Activated CD8-positive, alpha-beta memory T cell treated with anti-CD3 and anti-CD28 coated beads for 1 hour (primary cell): ENCODE results near the gene EEFSEC.

Experiments used
- DNase-seq, 2 donors: peaks; one replicate each; pipeline ENCODE4 v3.0.0-alpha.2; 2020; ENCODE audit warnings: low read depth in 1 of 2; ENCODE audit errors: extremely low read depth in 1 of 2

Gene EEFSEC

GRCh38 chr3:128418900-128419299, 265.6 kb downstream of the EEFSEC start:
- DNase-seq = no peak

DNA sequence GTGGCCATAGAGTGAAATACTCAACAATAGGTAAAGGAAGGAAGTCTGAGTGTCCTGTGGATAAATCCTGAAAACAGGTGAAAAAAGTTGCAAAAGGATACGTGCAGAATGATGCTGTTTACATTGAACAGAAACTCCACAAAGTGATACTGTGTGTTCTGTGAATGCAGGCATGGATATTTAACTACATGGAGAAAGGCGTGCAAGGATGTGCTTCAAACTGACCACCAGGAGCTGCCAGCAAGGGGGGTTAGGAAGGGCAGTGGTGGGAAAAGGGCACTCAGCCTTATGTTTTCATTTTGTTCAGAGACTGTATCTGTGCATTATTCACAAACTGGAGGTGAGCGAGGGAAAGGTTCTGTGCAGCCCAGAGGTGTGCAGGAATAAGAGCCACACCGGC, 266.0 kb downstream of the EEFSEC start:
- no peak for DNase-seq

- no peak for DNase-seq
Observed at GRCh38 chr3:128420289-128420688, 267.0 kb downstream of the EEFSEC start.

DNA sequence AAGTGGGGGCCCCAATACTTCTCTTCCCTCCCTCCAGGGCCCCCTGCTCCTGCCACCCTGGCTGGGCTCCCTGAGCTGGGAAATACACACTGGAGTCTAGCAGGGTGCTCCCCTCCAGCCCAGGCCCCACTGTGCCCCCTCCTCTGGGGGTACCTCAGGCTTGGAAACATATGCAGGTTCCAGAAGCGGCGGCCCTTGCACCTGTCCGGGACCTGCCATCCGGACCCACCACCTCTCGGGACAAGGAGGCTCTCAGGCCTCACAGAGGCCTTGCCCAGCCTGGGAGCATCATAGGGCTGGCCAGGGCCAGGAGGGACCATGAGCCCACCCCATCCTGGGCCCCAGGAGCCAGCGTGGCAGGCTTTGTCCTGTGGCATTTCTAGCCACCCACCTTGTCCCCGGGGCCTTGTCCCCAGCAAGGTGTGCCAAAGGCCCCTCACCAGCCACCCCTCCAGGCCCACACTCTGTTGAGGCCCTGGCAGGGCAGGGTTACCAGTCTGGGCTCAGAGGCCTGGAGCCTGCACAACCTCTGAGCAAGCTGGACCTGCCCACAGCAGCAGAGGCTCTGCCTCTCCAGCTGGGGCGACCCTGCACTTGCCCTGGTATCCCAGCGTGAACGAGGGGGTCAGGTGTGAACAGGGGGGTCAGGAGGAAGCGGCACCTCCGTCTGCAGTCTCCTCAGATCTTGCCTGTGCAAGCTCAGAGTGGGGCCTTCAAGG, 267.6 kb downstream of the EEFSEC start:
- no peak for DNase-seq

GRCh38 chr3:128421439-128421836, 268.2 kb downstream of the EEFSEC start:
- no peak for DNase-seq

DNA sequence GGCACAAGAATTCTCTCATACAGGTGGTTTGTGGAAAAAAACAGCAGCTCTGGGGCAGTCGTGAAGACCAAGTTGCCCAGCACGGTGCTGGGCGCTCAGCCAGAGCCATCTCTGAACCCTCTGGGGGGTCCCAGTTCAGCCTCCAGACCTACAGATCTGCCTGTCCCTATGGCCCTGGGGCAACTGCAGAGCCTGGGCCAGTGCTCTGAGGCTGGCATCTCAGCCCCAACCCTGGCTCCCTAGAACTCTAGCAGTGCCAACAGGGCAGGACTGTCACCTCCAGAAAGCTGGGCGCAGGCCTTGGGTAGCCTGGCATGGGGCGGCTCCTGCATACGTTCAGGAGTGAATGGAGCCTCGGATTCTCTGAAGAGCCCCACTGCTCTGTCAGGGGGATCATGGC, 268.7 kb downstream of the EEFSEC start:
- no peak for DNase-seq

DNA sequence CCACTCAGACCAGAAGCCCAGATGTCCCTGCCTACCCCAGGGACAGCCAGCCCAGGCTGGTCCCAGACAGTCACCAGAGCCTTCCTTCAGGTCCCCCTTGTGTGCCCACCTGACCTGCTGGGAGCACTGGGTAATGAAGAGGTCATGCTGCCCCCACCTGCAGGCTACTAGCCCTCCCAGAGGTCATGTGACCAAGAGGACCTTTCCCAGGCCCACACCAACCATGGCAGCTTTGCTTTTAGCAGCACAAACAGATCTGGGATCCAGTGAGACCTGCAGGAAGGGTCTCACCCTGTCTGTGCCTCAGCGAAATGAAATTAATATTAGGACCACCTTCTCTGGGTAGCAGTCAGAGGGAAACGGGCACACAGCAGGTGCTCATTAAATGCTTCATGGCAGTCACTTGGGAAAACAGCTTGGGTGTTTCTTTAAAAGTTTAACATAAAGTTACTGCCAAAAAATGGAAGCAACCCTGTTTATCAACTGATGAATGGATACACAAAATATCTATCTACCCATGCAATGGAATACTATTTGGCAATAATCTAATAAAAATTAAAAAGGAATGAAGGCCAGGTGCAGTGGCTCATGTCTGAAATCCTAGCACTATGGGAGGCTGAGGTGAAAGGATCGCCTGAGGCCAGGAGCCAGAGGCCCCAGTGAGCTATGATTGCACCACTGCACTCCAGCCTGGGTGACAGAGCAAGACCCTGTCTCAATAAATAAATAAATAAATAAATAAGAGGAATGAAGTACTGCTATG, 269.7 kb downstream of the EEFSEC start:
- no peak for DNase-seq

DNA sequence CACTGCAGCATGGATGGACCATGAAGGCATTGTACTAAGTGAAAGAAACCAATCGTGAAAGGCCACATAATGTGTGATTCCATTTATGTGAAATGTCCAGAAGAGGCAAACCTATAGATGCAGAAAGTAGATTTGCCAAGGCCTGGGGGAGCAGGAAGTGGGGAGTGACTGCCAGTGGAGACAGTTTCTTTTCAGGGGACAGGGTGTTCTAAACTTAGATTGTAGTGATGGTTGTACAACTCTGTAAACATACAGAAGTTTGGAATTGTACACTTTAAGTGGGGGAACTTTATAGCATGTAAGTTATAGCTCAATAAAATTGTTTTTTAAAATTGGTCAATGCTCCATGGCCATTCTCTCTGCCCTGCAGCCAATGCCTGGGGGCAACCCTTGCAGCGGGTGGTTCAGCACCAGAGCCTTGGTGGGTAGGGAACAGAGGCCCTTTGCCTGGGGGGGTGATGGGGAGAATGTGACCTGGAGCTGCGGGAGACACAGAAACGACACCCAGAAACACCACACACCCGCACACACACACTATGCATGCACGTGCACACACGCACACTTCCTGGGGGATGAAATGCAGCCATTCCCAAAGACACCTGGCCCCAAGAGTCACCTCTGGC, 270.4 kb downstream of the EEFSEC start:
- no peak for DNase-seq

- no peak for DNase-seq
Observed at GRCh38 chr3:128424508-128425069, 271.3 kb downstream of the EEFSEC start.

DNA sequence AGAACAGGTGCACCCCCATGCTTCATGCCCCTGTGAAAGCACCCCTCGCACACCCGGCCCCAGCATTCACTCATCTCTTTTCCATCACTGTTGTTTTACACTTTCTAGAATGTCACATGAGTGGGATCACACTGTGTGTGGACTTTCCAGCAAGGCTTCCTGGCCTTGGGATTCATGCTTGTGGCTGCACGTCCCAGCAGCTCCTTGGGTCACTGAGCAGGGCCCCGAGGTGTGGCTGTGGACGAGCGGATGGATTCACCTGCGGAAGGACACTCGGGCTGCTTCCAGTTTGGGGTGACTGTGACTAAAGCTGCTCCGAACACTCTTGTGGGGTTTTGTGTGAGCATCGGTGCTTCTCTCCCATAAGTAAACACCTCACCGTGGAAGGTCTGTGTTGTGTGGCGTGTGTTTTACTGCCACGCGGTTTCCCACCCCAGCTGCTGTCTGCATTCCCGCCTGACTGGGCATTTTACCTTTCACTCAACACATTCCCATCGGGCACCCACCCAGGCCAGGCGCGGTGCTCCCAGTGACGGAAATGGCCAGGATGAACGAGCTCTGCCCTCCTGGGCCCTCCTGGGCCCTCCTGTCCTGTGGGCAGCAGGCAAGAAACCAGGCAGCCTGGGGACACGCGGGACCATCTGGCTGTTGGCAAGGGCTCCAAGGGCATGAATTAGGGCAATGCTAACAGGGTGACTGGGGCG, 272.0 kb downstream of the EEFSEC start:
- DNase-seq = no peak

GRCh38 chr3:128425846-128426127, 272.5 kb downstream of the EEFSEC start:
- no peak for DNase-seq

GRCh38 chr3:128426128-128426921, 273.0 kb downstream of the EEFSEC start:
- peak in 1 of 2 donors; percentile 43 for DNase-seq

DNA sequence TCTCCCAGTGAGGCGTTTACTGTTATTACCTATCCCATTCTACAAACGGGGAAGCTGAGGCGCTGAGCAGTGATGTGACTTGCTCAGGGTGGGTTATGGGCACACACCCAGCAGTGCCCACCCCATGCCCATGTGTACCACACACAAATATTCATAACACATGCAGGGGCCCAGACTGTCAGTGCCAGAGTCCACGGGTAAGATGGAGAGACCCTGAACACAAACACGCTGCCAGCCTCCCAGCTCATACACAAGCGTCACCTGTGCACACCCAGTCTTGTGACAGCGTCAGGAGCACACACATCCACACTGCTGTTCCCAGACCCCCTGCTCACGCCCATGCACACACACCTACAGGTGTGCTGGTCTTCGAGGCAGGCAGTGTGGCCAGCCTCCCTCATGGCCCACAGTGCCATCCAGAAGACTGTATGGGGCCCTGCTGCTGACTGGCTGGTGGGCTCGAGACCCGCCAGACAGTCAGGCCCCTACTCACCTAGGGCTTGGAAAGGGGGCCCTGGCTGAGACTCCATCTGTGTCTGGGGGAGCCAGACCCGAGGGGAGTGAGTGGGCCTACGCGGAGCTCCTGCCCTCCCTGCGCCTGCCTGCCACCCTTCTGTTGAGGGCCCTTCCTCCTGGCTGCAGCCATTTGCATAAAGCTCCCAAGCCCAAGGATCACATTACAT, 274.0 kb downstream of the EEFSEC start:
- no peak for DNase-seq

DNA sequence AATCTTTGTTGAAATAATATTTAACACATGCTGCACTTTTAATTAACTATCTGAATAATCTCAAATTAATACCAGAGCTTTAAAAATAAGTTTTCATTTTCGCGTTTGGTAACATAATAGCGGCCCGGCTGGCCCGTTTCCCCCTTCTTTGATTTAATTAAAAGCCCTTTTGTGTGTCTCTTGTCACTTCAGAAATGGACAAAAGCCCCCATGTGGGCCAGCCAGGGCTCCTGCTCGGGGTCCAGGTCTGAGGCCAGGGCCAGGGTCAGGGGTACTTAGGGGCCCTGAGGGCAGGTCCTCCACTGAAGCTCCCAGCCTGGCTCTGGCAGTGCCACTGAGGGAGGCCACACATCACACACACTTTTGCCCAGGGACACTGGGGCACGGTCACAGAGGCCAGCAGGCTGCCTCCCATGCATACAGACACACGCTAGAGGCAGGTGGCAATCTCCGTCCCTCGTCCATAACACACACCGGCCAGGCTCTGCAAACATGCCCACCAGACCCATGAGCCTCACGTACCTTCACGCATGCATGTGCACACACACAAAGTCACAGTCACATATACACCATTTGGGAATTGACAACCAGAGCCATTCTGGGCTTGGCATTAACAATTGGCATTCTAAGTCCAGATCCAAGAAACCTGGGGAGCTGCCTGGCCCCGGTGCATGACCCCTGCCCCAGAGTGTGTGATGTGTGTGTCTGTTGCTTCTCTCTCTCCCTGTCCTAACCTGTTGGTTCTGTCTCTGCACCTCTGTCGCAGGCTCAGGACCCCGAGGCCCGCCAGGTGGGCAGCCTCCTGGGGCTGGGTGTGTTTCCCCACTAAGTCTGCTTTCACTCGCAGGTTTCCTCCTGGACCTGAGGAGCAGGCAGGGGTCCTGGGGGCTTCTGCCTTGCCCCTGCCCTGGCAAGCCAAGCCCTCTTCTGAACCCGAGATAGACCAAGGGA, 274.9 kb downstream of the EEFSEC start:
- DNase-seq = no peak

- no peak for DNase-seq
Observed at GRCh38 chr3:128429275-128429674, 276.0 kb downstream of the EEFSEC start.

GRCh38 chr3:128429751-128430150, 276.5 kb downstream of the EEFSEC start:
- DNase-seq = no peak

DNA sequence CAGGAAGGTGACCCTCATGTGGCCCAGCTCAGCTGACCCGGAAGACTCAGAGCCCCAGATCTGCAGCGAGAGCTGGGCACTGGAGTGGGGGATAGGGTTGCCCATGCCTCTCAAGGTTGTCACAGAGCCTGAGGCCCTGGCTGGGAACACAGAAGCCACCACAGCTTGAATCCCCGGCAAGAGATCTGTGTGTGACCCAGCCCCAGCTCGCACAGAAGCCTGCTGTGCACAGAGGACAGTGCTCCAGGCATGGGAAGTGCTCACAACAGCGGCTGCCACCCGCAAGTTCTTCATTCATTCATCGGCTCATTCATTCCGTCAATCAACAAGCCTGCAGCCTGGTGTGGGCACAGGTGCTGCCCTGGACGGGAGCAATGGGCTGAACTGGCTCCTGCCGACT, 277.0 kb downstream of the EEFSEC start:
- DNase-seq = no peak

- no peak for DNase-seq
Observed at GRCh38 chr3:128430731-128431130, 277.4 kb downstream of the EEFSEC start.

GRCh38 chr3:128431803-128432300, 278.6 kb downstream of the EEFSEC start:
- DNase-seq = no peak
